Measurements from ENCODE around the gene UNC45B. TPM values are rescaled to one million over a fixed set of nuclear protein-coding genes. Genes with fewer than 3 reads are reported as not detected.

The UNC45B gene
- total RNA-seq, 1 experiment from 2014 or later: 0.22 TPM

DNA sequence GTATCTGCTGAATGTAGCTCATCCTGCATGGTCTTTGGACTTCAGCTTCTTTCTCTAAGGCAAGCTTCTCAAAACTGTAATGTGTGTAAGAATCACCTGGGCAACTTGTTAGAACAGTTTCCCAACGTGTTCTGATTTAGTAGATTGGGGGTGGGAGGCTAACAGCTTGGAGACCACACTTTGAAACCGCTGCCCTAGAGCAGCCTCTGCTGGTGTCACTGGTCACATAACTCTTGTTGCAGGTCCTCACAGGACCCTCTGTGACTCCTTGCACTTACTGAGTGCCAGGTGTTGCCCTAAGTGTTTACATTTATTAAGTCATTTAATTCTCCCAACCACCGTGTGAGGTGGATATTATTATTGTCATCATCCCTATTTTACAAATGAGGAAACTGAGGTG, 36.7 kb downstream of the UNC45B start:
- H2BK5ac ChIP-seq (ENCODE audit: insufficient read length, low read length): no peak overlapping the region
- H3K4me1 Mint-ChIP-seq: no peaks in the 10 kb centered on the region
- no peak overlapping the region for H3K4me3 Mint-ChIP-seq
- no peak overlapping the region for H4K91ac ChIP-seq (ENCODE audit: insufficient read length, low read depth, low read length)
- H3K9ac ChIP-seq (ENCODE audit: extremely low read depth, insufficient read length, low read length): no peak overlapping the region
- H3K9me3 ChIP-seq (ENCODE audit: control insufficient read depth, low read depth, low read length): no peaks in the 10 kb centered on the region
- H3K4me1 ChIP-seq (ENCODE audit: insufficient read depth, low read length): no peaks in the 10 kb centered on the region
- no peak overlapping the region for H2AFZ ChIP-seq (ENCODE audit: low read length)
- H4K5ac ChIP-seq (ENCODE audit: insufficient read length, low read depth, low read length): no peak overlapping the region
- no peaks in the 10 kb centered on the region for H3K36me3 Mint-ChIP-seq (ENCODE audit: insufficient read depth in 1 of 3, low read depth in 3 of 3)
- H2AK5ac ChIP-seq (ENCODE audit: insufficient read length, low read length): no peak overlapping the region
- no peaks in the 10 kb centered on the region for H3K27me3 ChIP-seq (ENCODE audit: insufficient read depth, low read length)
- H3K27ac Mint-ChIP-seq: peak overlapping the region in 1 of 3 experiments; percentile 12; a peak in 1 of 7 replicates
- no peak overlapping the region for H3K18ac ChIP-seq (ENCODE audit: insufficient read length, low read depth, low read length)
- no peak overlapping the region for H2BK12ac ChIP-seq (ENCODE audit: insufficient read length, low read depth, low read length)
- H3T11ph ChIP-seq (ENCODE audit: low read length): no peak overlapping the region
- no peak for DNase-seq
- H3K56ac ChIP-seq (ENCODE audit: insufficient read length, low read depth, low read length): no peak overlapping the region
- no peak overlapping the region for H3K4ac ChIP-seq (ENCODE audit: low read depth, low read length)
- no peak overlapping the region for H3K27ac ChIP-seq (ENCODE audit: insufficient read length, low read depth, low read length)
- no peak overlapping the region for H3K23ac ChIP-seq (ENCODE audit: insufficient read length, low read depth, low read length)
- no peak overlapping the region for H2BK120ac ChIP-seq (ENCODE audit: low read depth, low read length, poor library complexity, severe bottlenecking)
- peaks cover 0 to 5% of the 10 kb centered on the region in 2 experiments; a peak in 2 of 5 replicates for H3K9me3 Mint-ChIP-seq
- H3K14ac ChIP-seq (ENCODE audit: insufficient read depth, low read length): no peak overlapping the region
- TF ChIP-seq, protein P1, sequence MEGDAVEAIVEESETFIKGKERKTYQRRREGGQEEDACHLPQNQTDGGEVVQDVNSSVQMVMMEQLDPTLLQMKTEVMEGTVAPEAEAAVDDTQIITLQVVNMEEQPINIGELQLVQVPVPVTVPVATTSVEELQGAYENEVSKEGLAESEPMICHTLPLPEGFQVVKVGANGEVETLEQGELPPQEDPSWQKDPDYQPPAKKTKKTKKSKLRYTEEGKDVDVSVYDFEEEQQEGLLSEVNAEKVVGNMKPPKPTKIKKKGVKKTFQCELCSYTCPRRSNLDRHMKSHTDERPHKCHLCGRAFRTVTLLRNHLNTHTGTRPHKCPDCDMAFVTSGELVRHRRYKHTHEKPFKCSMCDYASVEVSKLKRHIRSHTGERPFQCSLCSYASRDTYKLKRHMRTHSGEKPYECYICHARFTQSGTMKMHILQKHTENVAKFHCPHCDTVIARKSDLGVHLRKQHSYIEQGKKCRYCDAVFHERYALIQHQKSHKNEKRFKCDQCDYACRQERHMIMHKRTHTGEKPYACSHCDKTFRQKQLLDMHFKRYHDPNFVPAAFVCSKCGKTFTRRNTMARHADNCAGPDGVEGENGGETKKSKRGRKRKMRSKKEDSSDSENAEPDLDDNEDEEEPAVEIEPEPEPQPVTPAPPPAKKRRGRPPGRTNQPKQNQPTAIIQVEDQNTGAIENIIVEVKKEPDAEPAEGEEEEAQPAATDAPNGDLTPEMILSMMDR (conservative IDR thresholded peaks at IDR 0.05): 0 out of 3 replicates have a peak, but pooled peaks have one; percentile 22
- peaks cover 12% of the 10 kb centered on the region for H3K27me3 Mint-ChIP-seq (ENCODE audit: low read depth)
- no peak overlapping the region for H3K4me2 ChIP-seq (ENCODE audit: insufficient read depth, insufficient read length, low read length)
- no peaks in the 10 kb centered on the region for H3K79me1 ChIP-seq (ENCODE audit: insufficient read depth, low read depth, low read length, poor library complexity, severe bottlenecking)
- no peaks in the 10 kb centered on the region for H4K20me1 ChIP-seq (ENCODE audit: control insufficient read depth, insufficient read depth, insufficient read length)
- no peak overlapping the region for H2BK15ac ChIP-seq (ENCODE audit: low read depth, low read length)
- H3K23me2 ChIP-seq (ENCODE audit: insufficient read length, low read depth, low read length, poor library complexity, severe bottlenecking): peaks cover 3% of the 10 kb centered on the region
- no peaks in the 10 kb centered on the region for H3K79me2 ChIP-seq (ENCODE audit: insufficient read depth, low read length)
- no CpG with 5 or more reads among the region's 3 CpGs for WGBS (ENCODE audit: extremely low coverage, insufficient read length, low lambda C conversion rate)
- H4K8ac ChIP-seq (replicated peaks; ENCODE audit: insufficient read length, low read depth, low read length): no peak overlapping the region
- no peak overlapping the region for H2BK20ac ChIP-seq (ENCODE audit: low read depth, low read length, poor library complexity, severe bottlenecking)

Data from H9 (cell line).